ENCODE results near the gene GSTM2. TPM values are rescaled to one million over a fixed set of nuclear protein-coding genes. Genes with fewer than 3 reads are reported as not detected.
A peak's percentile ranks its signal among the peaks of the same experiment; 100 is the strongest.

Gene GSTM2
- total and polyA plus RNA-seq, 2 of the 4 experiments (the other 2 are of a cell fraction), result 10.2 to 85.5 TPM

- TF ChIP-seq USF2 (IDR thresholded peaks at IDR 0.05; ENCODE audit: low read depth, low read length) (no peak), SMC3 (IDR thresholded peaks at IDR 0.05; ENCODE audit: low read depth, low read length) (peak; percentile 92)
Measured at GRCh38 chr1:109643385-109644230, 24.2 kb upstream of the GSTM2 start (continued).
